GM12878 (cell line): Measurements from ENCODE around the gene KIF15. TPM values are rescaled to one million over a fixed set of nuclear protein-coding genes. Genes with fewer than 3 reads are reported as not detected.

Experiments
- GABPA ChIP-seq: IDR thresholded peaks from 2 replicates; pipeline ENCODE4 v1.6.1; 2014; ENCODE audit warnings: antibody characterized with exemption, low read depth, mild to moderate bottlenecking, inconsistent platforms
- HDAC2 ChIP-seq: fragments of 200-600 bp; sonication (generic); IDR thresholded peaks from 2 replicates; pipeline ENCODE4 v1.6.1; 2017
- HSF1 ChIP-seq: fragments of 150-350 bp; IDR thresholded peaks from 2 replicates; pipeline ENCODE4 v1.6.1; 2014; ENCODE audit warnings: mild to moderate bottlenecking, low read depth, low read length
- IRF4 ChIP-seq: IDR thresholded peaks from 2 replicates; pipeline ENCODE4 v1.6.1; 2011; ENCODE audit warnings: low read depth, low read length
- KAT2A ChIP-seq: conservative IDR thresholded peaks from 2 replicates; pipeline ENCODE4 v1.6.1; 2011; ENCODE audit warnings: low read depth, low read length; ENCODE audit not compliant: control insufficient read depth
- REST ChIP-seq: IDR thresholded peaks from 2 replicates; pipeline ENCODE4 v1.6.1; 2012; ENCODE audit warnings: mild to moderate bottlenecking, low read depth, low read length
- SREBF1 ChIP-seq: IDR thresholded peaks from 2 replicates; pipeline ENCODE4 v1.6.1; 2012; ENCODE audit warnings: mild to moderate bottlenecking, low read length
- TBL1XR1 ChIP-seq: IDR thresholded peaks from 2 replicates; pipeline ENCODE4 v1.6.1; 2012; ENCODE audit warnings: low read depth, low read length, improper control_type of control experiment
- YY1 ChIP-seq: IDR thresholded peaks from 2 replicates; pipeline ENCODE4 v1.6.1; 2011; ENCODE audit warnings: low read depth, mild to moderate bottlenecking, low read length
- ZNF217 ChIP-seq: fragments of 450-650 bp; IDR thresholded peaks from 2 replicates; pipeline ENCODE4 v1.6.1; 2017; ENCODE audit warnings: antibody characterized with exemption, mild to moderate bottlenecking
- ZSCAN29 ChIP-seq: fragments of 450-650 bp; IDR thresholded peaks from 2 replicates; pipeline ENCODE4 v1.6.1; 2017; ENCODE audit warnings: mild to moderate bottlenecking, moderate library complexity
- polyA plus RNA-seq, 11 experiments: library from polyadenylated mRNA; depleted of rRNA in 4 of 11; unstranded in 6 of 11; stranded (reverse) in 5 of 11; fragments of >200 nt; fragmentation: Nextera tagmentation in 4 of 11; fragmentation: Illumina TruSeq in 1 of 11; extraction: Ambion mirVana in 4 of 11; extraction: Trizol in 1 of 11; gene quantifications; 1 replicate in 1 of 11; 2 replicates in 10 of 11; pipeline versions ENCODE4 v1.2.1 to v1.2.3, GENCODE V29; 2011 to 2016; ENCODE audit warnings: inconsistent platforms in 2 of 11, missing spikeins in 2 of 11, low read depth in 1 of 11
- total RNA-seq, 4 experiments: library from RNA; depleted of rRNA in 3 of 4; stranded (reverse); fragments of >200 nt in 3 of 4; fragmentation: Illumina TruSeq in 1 of 4; extraction: Trizol in 1 of 4; gene quantifications; 2 replicates each; pipeline versions ENCODE4 v1.2.1 to v1.2.3, GENCODE V29; 2013 to 2021

The KIF15 gene
- total and polyA plus RNA-seq, 10 of the 15 experiments (the other 5 are each of a cell fraction or from before 2014, with no cell fraction given) = 12.3 to 51.8 (median 26.0) TPM

GRCh38 chr3:44845528-44846520 is 84.2 kb downstream of the KIF15 start (continued):
- TF ChIP-seq REST (no peak), GABPA (no peak), IRF4 (no peak), HSF1 (no peak), ZSCAN29 (no peak), KAT2A (no peak), ZNF217 (no peak), YY1 (no peak), SREBF1 (no peak), HDAC2 (no peak), TBL1XR1 (no peak)
